Astrocyte (in vitro differentiated cells and primary cell): Measurements from ENCODE around the gene CYP39A1. TPM values are rescaled to one million over a fixed set of nuclear protein-coding genes. Genes with fewer than 3 reads are reported as not detected.
A peak's percentile ranks its signal among the peaks of the same experiment; 100 is the strongest.

ENCODE experiments used
- DNase-seq: peaks from one replicate; pipeline ENCODE4 v3.0.0-alpha.2; 2010; ENCODE audit warnings: low read depth
- FAIRE-seq: peaks from 2 replicates; lab custom pipeline; 2011; peaks lifted over from hg19 to GRCh38; lab: Jason Lieb, UNC
- H2AFZ ChIP-seq: 2 replicates; pipeline ENCODE4 v1.6.0; 2012; ENCODE audit warnings: low read depth, low read length, inconsistent platforms
- H3K27ac ChIP-seq: 2 replicates; pipeline ENCODE4 v1.5.1; 2011; ENCODE audit warnings: low read depth, low read length, inconsistent platforms
- H3K27me3 ChIP-seq: 2 replicates; pipeline ENCODE4 v1.6.0; 2011; ENCODE audit warnings: low read length, inconsistent platforms; ENCODE audit not compliant: insufficient read depth
- H3K36me3 ChIP-seq: 2 replicates; pipeline ENCODE4 v1.5.1; 2011; ENCODE audit warnings: low read length, inconsistent platforms; ENCODE audit not compliant: insufficient read depth
- H3K4me1 ChIP-seq: 2 replicates; pipeline ENCODE4 v1.5.1; 2011; ENCODE audit warnings: low read length, inconsistent platforms; ENCODE audit not compliant: insufficient read depth
- H3K4me2 ChIP-seq: 2 replicates; pipeline ENCODE4 v1.6.0; 2012; ENCODE audit warnings: low read length, inconsistent platforms
- H3K4me3 ChIP-seq: 2 replicates; pipeline ENCODE4 v1.5.1; 2011; ENCODE audit warnings: low read depth, mild to moderate bottlenecking, low read length, inconsistent platforms; ENCODE audit not compliant: insufficient read depth
- H3K79me2 ChIP-seq: 2 replicates; pipeline ENCODE4 v1.6.0; 2012; ENCODE audit warnings: mild to moderate bottlenecking, low read length, inconsistent platforms; ENCODE audit not compliant: insufficient read depth
- H3K9ac ChIP-seq: 2 replicates; pipeline ENCODE4 v1.6.0; 2012; ENCODE audit warnings: mild to moderate bottlenecking, low read length, inconsistent platforms
- H3K9me3 ChIP-seq: 2 replicates; pipeline ENCODE4 v1.5.1; 2012; ENCODE audit warnings: low read depth, mild to moderate bottlenecking, low read length, inconsistent platforms; ENCODE audit not compliant: insufficient read depth
- H4K20me1 ChIP-seq: 2 replicates; pipeline ENCODE4 v1.6.0; 2012; ENCODE audit warnings: low read length, inconsistent platforms; ENCODE audit not compliant: insufficient read depth
- H3K27ac Mint-ChIP-seq: one replicate; pipeline ENCODE4 v1.8.0; 2021; ENCODE audit warnings: mild to moderate bottlenecking, mixed read lengths; ENCODE audit not compliant: unreplicated experiment
- H3K27me3 Mint-ChIP-seq: one replicate; pipeline ENCODE4 v1.8.0; 2021; ENCODE audit warnings: low read depth, mixed read lengths; ENCODE audit not compliant: unreplicated experiment
- H3K36me3 Mint-ChIP-seq: one replicate; pipeline ENCODE4 v1.8.0; 2021; ENCODE audit warnings: low read depth, mixed read lengths; ENCODE audit not compliant: unreplicated experiment
- H3K4me1 Mint-ChIP-seq: one replicate; pipeline ENCODE4 v1.8.0; 2021; ENCODE audit warnings: low read depth, mixed read lengths; ENCODE audit not compliant: unreplicated experiment
- H3K4me3 Mint-ChIP-seq: one replicate; pipeline ENCODE4 v1.8.0; 2021; ENCODE audit warnings: mild to moderate bottlenecking, moderate library complexity, mixed read lengths; ENCODE audit not compliant: unreplicated experiment
- H3K9me3 Mint-ChIP-seq: one replicate; pipeline ENCODE4 v1.8.0; 2021; ENCODE audit warnings: mild to moderate bottlenecking, mixed read lengths; ENCODE audit not compliant: unreplicated experiment
- CTCF ChIP-seq: IDR thresholded peaks from 2 replicates; pipeline ENCODE4 v1.5.1; 2011; ENCODE audit warnings: low read depth, mild to moderate bottlenecking, inconsistent platforms, low read length, moderate library complexity; ENCODE audit not compliant: insufficient read depth
- EZH2 ChIP-seq: IDR thresholded peaks from 2 replicates; pipeline ENCODE4 v1.6.1; 2012; ENCODE audit warnings: mild to moderate bottlenecking, low read length, inconsistent platforms; ENCODE audit not compliant: insufficient read depth
- total RNA-seq: library from RNA; stranded (reverse); gene quantifications from 2 replicates; pipeline ENCODE4 v1.2.1, GENCODE V29; 2021

Gene CYP39A1
- total RNA-seq, 1 donor from 2014 or later = 0.84 TPM

GRCh38 chr6:46511320-46511719, 141.3 kb downstream of the CYP39A1 start:
- H3K4me2 ChIP-seq = no peak overlapping the region
- Mint-ChIP-seq H3K4me1 (no peaks in the 10 kb centered on the region), H3K9me3 (no peaks in the 10 kb centered on the region), H3K27ac (no peak overlapping the region), H3K36me3 (no peaks in the 10 kb centered on the region), H3K27me3 (no peaks in the 10 kb centered on the region), H3K4me3 (no peak overlapping the region)
- no peak overlapping the region for H2AFZ ChIP-seq
- H3K79me2 ChIP-seq = no peaks in the 10 kb centered on the region
- H3K9ac ChIP-seq = no peak overlapping the region
- no peaks in the 10 kb centered on the region for H3K27me3 ChIP-seq
- H3K9me3 ChIP-seq = no peaks in the 10 kb centered on the region
- DNase-seq (no peak), FAIRE-seq (no peak)
- no peak overlapping the region for H3K27ac ChIP-seq
- no peaks in the 10 kb centered on the region for H3K36me3 ChIP-seq
- H3K4me3 ChIP-seq = no peak overlapping the region
- TF ChIP-seq EZH2 = no peak
- no peak for TF ChIP-seq CTCF
- no peaks in the 10 kb centered on the region for H3K4me1 ChIP-seq
- H4K20me1 ChIP-seq = no peaks in the 10 kb centered on the region

DNA sequence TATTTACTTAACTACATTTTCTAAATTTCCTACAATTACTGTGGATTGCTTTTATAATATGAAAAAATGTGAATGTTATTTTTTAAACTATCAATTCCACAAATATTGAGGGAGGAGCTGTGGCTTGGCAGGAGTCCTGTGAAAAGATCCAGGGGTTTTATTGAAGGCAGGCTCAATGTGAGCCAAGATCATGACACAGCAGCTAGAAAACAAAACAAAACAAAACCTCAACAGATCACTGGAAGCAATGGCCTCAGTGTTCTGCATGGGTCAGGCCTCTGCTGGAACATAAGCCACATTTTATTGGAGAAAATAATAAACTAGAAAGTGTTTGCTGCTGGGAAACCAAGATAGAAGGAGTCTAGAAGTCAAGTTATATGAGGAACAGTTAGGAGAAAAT, 142.0 kb downstream of the CYP39A1 start:
- FAIRE-seq (peak; percentile 70), DNase-seq (peak; percentile 28)
- H3K27ac Mint-ChIP-seq = no peak overlapping the region
- Histone ChIP-seq H3K9me3 (no peaks in the 10 kb centered on the region), H4K20me1 (no peaks in the 10 kb centered on the region), H3K9ac (no peak overlapping the region), H2AFZ (no peak overlapping the region), H3K4me2 (no peak overlapping the region), H3K27ac (no peak overlapping the region), H3K79me2 (no peaks in the 10 kb centered on the region), H3K36me3 (no peaks in the 10 kb centered on the region), H3K4me1 (no peaks in the 10 kb centered on the region), H3K27me3 (no peaks in the 10 kb centered on the region), H3K4me3 (no peak overlapping the region)
- H3K9me3 Mint-ChIP-seq = no peaks in the 10 kb centered on the region
- H3K4me3 Mint-ChIP-seq = no peak overlapping the region
- H3K4me1 Mint-ChIP-seq = no peaks in the 10 kb centered on the region
- no peaks in the 10 kb centered on the region for H3K27me3 Mint-ChIP-seq
- TF ChIP-seq EZH2 = no peak
- no peaks in the 10 kb centered on the region for H3K36me3 Mint-ChIP-seq

DNA sequence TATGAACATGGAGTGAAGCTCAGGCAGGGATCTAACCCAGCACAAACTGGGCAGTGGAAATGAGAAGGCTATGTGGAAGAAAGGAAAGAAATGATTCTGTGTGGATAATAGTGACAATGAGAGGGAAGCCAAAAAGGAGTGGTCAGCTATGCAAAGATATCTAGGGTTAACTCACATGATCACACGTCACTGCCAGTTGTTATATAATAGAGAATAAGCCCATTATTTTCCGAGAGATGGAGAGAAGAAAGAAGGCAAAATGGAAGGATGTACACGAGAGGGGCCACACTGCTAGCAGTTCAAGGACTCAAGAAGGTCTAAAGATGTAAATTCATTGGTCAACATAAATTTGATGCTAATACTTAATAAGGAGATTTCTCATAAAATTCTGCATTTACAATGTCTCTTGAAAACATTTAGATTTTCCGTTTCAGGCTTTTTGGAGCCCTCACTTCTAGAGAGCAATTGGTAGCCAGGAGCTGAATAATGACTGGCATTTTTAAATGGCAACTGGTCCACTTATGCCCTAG, 142.6 kb downstream of the CYP39A1 start:
- H3K27ac Mint-ChIP-seq = no peak overlapping the region
- Histone ChIP-seq H3K9me3 (no peaks in the 10 kb centered on the region), H3K27me3 (no peaks in the 10 kb centered on the region), H2AFZ (no peak overlapping the region), H3K79me2 (no peaks in the 10 kb centered on the region), H3K4me1 (no peaks in the 10 kb centered on the region), H3K27ac (no peak overlapping the region), H3K9ac (no peak overlapping the region), H3K4me3 (no peak overlapping the region), H3K36me3 (no peaks in the 10 kb centered on the region), H3K4me2 (no peak overlapping the region), H4K20me1 (no peaks in the 10 kb centered on the region)
- FAIRE-seq = no peak
- DNase-seq = no peak
- TF ChIP-seq EZH2 = no peak
- TF ChIP-seq CTCF = no peak
- H3K27me3 Mint-ChIP-seq = no peaks in the 10 kb centered on the region
- no peaks in the 10 kb centered on the region for H3K9me3 Mint-ChIP-seq
- H3K36me3 Mint-ChIP-seq = no peaks in the 10 kb centered on the region
- no peaks in the 10 kb centered on the region for H3K4me1 Mint-ChIP-seq
- no peak overlapping the region for H3K4me3 Mint-ChIP-seq
